DOHH2 (cell line): ENCODE data around the gene NAPB.

Experiments
- H3F3A ChIP-seq: fragments of 200-600 bp; sonication (generic), shearing (Covaris generic); 2 replicates; pipeline ENCODE4 v1.6.0; 2016; ENCODE audit warnings: antibody characterized with exemption, mild to moderate bottlenecking; ENCODE audit not compliant: control insufficient read depth, insufficient read depth
- H3K27ac ChIP-seq: fragments of 200-600 bp; sonication (generic); 2 replicates; pipeline ENCODE4 v1.5.1; 2014; ENCODE audit warnings: low read depth, mild to moderate bottlenecking, low read length, moderate library complexity
- H3K27me3 ChIP-seq: fragments of 200-600 bp; sonication (generic); 2 replicates; pipeline ENCODE4 v1.6.1; 2014; ENCODE audit warnings: mild to moderate bottlenecking, low read length, mixed read lengths; ENCODE audit not compliant: control insufficient read depth
- H3K36me3 ChIP-seq: fragments of 200-600 bp; sonication (generic); 2 replicates; pipeline ENCODE4 v1.6.1; 2014; ENCODE audit warnings: mild to moderate bottlenecking, low read length, moderate library complexity, mixed read lengths; ENCODE audit not compliant: control insufficient read depth
- H3K4me1 ChIP-seq: fragments of 200-600 bp; sonication (generic); 2 replicates; pipeline ENCODE4 v1.6.1; 2014; ENCODE audit warnings: mild to moderate bottlenecking, low read length, mixed read lengths; ENCODE audit not compliant: control insufficient read depth
- H3K4me2 ChIP-seq: fragments of 200-600 bp; sonication (generic); 2 replicates; pipeline ENCODE4 v1.6.0; 2014; ENCODE audit warnings: mild to moderate bottlenecking, low read length, moderate library complexity
- H3K4me3 ChIP-seq: fragments of 200-600 bp; sonication (generic); 2 replicates; pipeline ENCODE4 v1.5.1; 2014; ENCODE audit warnings: mild to moderate bottlenecking, low read length, mixed read lengths
- H3K79me2 ChIP-seq: fragments of 200-600 bp; sonication (generic); 2 replicates; pipeline ENCODE4 v1.6.1; 2014; ENCODE audit warnings: mild to moderate bottlenecking, low read length, mixed read lengths; ENCODE audit not compliant: control insufficient read depth
- H3K9me2 ChIP-seq: fragments of 200-600 bp; sonication (generic); replicated peaks from 2 replicates; pipeline ENCODE4 v1.6.1; 2014; ENCODE audit warnings: mild to moderate bottlenecking, low read length, mixed read lengths; ENCODE audit not compliant: control insufficient read depth
- H3K9me3 ChIP-seq: fragments of 200-600 bp; sonication (generic); 2 replicates; pipeline ENCODE4 v1.6.1; 2014; ENCODE audit warnings: antibody characterized with exemption, low read length, mixed read lengths; ENCODE audit not compliant: control insufficient read depth, insufficient read depth
- H4K20me1 ChIP-seq: fragments of 200-600 bp; sonication (generic); 2 replicates; pipeline ENCODE4 v1.6.0; 2014; ENCODE audit warnings: low read depth, mild to moderate bottlenecking, antibody characterized with exemption, low read length, moderate library complexity; ENCODE audit not compliant: control insufficient read depth, insufficient read depth
- EZH2phosphoT487 ChIP-seq: fragments of 200-600 bp; sonication (generic); IDR thresholded peaks from 2 replicates; pipeline ENCODE4 v1.6.1; 2017; ENCODE audit warnings: borderline replicate concordance, mild to moderate bottlenecking, antibody characterized with exemption, low read length, moderate library complexity, mixed read lengths
- TF ChIP-seq, protein P1 (sequence below): fragments of 200-600 bp; sonication (generic); IDR thresholded peaks from one replicate; pipeline ENCODE4 v1.5.1; 2014; ENCODE audit warnings: antibody characterized with exemption, mild to moderate bottlenecking, low read depth, low read length; ENCODE audit not compliant: poor library complexity, severe bottlenecking

The NAPB gene

DNA sequence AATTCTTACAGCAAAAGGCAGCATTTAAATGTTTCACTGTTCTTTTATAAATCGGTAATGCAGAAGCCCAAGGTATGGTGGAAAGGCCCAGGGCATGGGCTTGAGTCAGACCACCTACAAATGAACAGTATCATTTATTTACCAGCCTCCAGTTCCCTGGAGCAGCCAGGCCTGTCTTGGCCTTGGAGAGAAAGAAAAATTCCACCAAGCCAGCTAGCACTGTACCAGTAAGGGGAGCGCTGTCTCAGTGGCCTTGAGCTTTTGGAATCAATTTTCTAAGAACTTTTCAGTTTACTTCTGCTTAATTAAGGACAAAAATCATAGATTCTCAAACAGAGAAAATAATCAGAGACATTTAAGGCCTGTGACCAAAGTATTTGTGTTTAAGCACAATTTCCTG lies 12.3 kb downstream of the NAPB start:
- H3K4me1 ChIP-seq: no peaks in the 10 kb centered on the region
- no peaks in the 10 kb centered on the region for H3K27me3 ChIP-seq
- peaks cover 3% of the 10 kb centered on the region for H4K20me1 ChIP-seq
- H3K36me3 ChIP-seq: no peaks in the 10 kb centered on the region
- no peaks in the 10 kb centered on the region for H3K9me2 ChIP-seq
- no peak overlapping the region for H3K4me2 ChIP-seq
- TF ChIP-seq, protein P1, sequence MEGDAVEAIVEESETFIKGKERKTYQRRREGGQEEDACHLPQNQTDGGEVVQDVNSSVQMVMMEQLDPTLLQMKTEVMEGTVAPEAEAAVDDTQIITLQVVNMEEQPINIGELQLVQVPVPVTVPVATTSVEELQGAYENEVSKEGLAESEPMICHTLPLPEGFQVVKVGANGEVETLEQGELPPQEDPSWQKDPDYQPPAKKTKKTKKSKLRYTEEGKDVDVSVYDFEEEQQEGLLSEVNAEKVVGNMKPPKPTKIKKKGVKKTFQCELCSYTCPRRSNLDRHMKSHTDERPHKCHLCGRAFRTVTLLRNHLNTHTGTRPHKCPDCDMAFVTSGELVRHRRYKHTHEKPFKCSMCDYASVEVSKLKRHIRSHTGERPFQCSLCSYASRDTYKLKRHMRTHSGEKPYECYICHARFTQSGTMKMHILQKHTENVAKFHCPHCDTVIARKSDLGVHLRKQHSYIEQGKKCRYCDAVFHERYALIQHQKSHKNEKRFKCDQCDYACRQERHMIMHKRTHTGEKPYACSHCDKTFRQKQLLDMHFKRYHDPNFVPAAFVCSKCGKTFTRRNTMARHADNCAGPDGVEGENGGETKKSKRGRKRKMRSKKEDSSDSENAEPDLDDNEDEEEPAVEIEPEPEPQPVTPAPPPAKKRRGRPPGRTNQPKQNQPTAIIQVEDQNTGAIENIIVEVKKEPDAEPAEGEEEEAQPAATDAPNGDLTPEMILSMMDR: no peak
- no peak for TF ChIP-seq EZH2phosphoT487
- H3K4me3 ChIP-seq: no peak overlapping the region
- H3K79me2 ChIP-seq: peaks cover 95% of the 10 kb centered on the region
- no peaks in the 10 kb centered on the region for H3F3A ChIP-seq
- no peaks in the 10 kb centered on the region for H3K9me3 ChIP-seq
- H3K27ac ChIP-seq: no peak overlapping the region

DNA sequence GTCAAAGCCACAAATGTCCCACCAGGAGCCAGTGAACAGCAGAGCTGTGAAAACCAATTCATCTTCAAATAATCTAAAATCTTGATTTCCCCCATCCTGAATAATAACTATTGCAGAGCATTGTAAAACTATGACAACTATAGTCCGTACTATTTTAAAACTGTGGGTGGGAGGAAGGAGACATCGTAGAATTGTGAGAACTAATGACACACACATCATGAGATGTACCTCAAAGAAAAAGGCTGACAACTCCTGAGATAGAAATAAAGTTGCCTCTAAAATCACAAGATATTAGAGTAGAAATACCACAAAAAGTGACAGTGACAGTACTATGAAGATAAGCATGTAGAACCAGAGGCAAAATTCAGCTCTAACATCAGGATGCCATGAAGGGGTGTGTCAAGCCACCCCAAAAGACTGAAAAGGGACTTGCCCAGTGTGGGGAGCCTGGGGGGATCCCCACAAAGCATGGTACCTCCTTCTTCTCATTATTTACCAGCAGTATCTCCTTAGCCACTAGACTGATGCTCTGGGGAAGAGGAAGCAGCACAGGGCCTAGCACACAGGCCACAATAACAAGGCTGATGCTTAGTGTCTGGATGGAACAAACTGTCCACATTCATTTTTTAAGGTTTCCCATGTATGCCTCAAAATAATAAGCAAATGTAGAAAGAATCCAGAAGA lies 13.4 kb downstream of the NAPB start:
- Histone ChIP-seq H3K9me3 (no peaks in the 10 kb centered on the region), H3K27ac (no peak overlapping the region), H3K36me3 (no peaks in the 10 kb centered on the region), H3F3A (no peaks in the 10 kb centered on the region), H3K27me3 (no peaks in the 10 kb centered on the region), H3K4me1 (no peaks in the 10 kb centered on the region), H3K79me2 (peaks cover 90% of the 10 kb centered on the region), H3K4me3 (no peak overlapping the region), H3K9me2 (no peaks in the 10 kb centered on the region), H4K20me1 (peaks cover 3% of the 10 kb centered on the region), H3K4me2 (no peak overlapping the region)
- no peak for TF ChIP-seq EZH2phosphoT487
- TF ChIP-seq, protein P1: no peak

DNA sequence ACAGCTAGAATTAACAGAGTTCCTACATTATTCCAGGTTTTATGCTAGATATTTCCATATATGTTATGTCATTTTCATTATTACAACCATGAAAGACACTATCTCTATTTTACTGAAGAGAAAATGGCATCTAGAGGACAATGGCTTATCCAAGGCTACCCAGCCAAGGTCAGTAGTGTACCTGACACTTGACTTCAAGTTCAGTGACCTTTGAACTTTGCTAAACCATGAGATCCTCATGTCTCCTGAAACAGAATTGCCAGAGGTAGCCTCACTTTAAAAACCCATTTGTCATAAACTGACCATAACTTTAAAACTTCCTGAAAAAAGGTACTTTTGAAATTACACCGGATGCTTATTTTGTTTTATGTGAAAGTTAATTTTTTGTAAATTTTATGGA lies 14.4 kb downstream of the NAPB start:
- H3K4me3 ChIP-seq: no peak overlapping the region
- peaks cover 3% of the 10 kb centered on the region for H4K20me1 ChIP-seq
- TF ChIP-seq, protein P1: no peak
- TF ChIP-seq EZH2phosphoT487: no peak
- H3K79me2 ChIP-seq: peaks cover 81% of the 10 kb centered on the region
- H3K36me3 ChIP-seq: peaks cover 4% of the 10 kb centered on the region; the same call in 1 of the 2 replicates
- no peaks in the 10 kb centered on the region for H3K9me3 ChIP-seq
- no peak overlapping the region for H3K27ac ChIP-seq
- no peaks in the 10 kb centered on the region for H3K9me2 ChIP-seq
- no peaks in the 10 kb centered on the region for H3F3A ChIP-seq
- no peak overlapping the region for H3K4me2 ChIP-seq
- no peaks in the 10 kb centered on the region for H3K4me1 ChIP-seq
- no peaks in the 10 kb centered on the region for H3K27me3 ChIP-seq

DNA sequence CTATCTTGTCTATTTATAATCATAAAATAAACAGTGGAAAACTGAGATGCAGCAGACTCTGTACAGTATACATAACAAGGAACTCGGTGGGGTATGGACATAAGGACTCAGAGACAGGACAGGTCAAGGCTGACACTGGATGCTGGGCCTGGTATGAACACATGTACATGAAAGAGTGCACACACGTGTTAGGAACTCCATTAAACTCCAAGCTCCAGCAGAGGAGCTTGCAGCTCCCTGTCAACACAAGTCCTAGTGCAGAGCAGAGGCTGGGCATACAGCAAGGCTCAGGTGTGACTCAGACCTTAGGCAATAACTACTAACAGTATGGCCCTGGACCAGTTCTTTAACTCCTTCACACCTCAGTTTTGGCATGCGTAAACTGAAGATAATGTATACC lies 17.1 kb downstream of the NAPB start:
- H3K9me2 ChIP-seq: no peaks in the 10 kb centered on the region
- H3K36me3 ChIP-seq: peaks cover 4% of the 10 kb centered on the region; the same call in 1 of the 2 replicates
- H3K4me3 ChIP-seq: no peak overlapping the region
- peaks cover 55% of the 10 kb centered on the region for H3K79me2 ChIP-seq
- TF ChIP-seq, protein P1: no peak
- no peak for TF ChIP-seq EZH2phosphoT487
- H3K9me3 ChIP-seq: no peaks in the 10 kb centered on the region
- H3K27me3 ChIP-seq: no peaks in the 10 kb centered on the region
- H3K4me2 ChIP-seq: no peak overlapping the region
- no peaks in the 10 kb centered on the region for H3K4me1 ChIP-seq
- no peaks in the 10 kb centered on the region for H3F3A ChIP-seq
- H3K27ac ChIP-seq: no peak overlapping the region
- H4K20me1 ChIP-seq: no peaks in the 10 kb centered on the region; the same call in 1 of the 2 replicates
